Stimulated activated CD4-positive, alpha-beta T cell treated with anti-CD3 and anti-CD28 coated beads, Interleukin-12 subunit alpha, Interleukin-12 subunit beta, amount 100 ng/mL, for 48 hours (primary cell): ENCODE data around the gene CHSY1.
"Not testable (repeated sequence)": the region's sequence is repeated elsewhere in the genome, so short reads cannot be mapped to it uniquely, and the experiment has no call there.

Experiments
- DNase-seq, 3 donors: peaks; one replicate each; pipeline ENCODE4 v3.0.0-alpha.2; 2020; ENCODE audit warnings: low read depth in 2 of 3, low spot score in 1 of 3

Gene CHSY1

DNA sequence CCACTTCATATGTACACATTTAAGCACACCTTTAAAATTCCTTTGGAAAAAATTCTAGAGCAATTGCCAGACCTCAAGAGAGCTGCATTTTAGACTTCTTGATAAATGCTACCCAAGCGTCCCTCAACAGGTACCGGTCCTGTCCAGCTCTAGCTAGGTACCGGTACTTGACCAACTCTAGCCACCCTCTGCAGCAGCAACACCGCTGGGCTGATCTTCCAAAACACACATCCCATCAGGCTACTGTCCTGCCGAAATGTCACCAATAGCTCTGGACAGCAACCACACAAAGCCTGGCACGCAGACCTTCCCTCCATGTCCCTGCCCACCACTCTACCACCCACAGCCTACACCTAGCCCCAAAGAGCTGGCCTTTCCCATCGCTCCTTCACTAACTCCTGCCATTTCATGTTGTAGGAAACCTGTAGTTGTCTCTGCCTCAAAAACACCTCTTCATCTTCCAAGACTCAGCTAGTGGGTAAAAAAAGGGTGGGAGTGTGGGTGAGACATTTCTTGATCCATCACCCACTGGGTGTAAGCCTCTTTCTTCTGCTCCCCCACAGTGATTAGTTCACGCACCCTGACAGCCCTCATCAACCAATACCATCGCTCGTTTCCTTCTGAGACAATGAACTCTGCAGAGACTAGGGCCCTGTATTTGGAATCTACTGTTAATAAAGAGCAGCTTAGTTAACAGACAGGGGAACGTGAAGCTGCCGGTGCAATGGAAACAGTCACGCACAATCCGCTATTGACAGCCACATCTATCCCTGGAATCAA is 6.8 kb downstream of the CHSY1 start:
- DNase-seq = no peak

DNA sequence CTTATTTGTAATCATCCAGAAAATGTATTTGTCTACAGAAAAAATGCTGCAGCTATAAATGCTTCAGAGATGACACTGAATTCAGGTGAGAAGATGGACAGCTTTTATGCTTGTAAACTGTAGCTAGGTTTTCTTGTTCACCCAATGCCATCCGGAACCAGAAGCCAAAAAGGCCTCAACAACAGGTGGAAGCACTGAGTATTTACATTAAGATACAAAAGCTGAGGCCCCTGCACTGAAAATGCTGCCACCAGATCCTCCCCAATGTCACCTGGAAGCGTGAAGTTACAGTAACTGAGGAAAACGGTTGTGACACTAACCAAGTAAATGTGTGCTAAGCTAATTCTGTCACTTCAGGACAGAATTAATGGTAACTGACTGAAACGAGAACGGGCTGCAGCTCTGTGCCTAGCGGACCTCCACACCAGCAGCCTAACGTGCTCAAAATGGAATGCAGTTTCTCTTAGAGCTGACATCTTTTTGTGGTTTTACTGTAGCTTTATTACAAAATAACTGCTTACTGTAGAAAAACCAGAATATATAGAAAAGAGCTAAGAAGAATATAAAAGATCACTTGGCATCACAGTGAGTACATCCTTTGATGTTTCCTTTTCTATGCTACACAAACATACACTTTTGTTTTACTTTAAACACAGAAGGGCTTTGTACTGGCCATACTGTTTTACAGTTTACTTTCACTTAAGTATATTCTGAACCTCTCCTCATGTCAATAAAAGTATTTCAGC is 7.6 kb downstream of the CHSY1 start:
- no peak for DNase-seq

DNA sequence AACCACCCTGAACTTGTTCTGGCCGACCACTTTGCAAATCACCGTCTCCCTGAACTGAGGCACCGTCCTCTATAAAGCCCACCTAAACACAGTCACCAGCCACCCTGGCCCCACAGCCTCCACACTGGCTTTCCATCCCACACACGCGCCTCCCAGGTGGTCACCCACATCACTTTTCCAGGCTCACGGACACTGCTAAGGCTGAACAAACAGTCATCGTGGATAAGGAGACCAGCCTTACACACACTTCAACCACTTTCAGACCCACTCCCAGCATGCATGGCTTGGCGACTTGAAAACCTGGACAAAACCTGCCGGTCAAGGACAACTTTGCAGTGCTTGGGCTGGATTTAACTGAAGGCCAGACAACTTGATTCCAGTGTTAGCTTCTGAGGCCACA is 8.4 kb downstream of the CHSY1 start:
- no peak for DNase-seq

DNA sequence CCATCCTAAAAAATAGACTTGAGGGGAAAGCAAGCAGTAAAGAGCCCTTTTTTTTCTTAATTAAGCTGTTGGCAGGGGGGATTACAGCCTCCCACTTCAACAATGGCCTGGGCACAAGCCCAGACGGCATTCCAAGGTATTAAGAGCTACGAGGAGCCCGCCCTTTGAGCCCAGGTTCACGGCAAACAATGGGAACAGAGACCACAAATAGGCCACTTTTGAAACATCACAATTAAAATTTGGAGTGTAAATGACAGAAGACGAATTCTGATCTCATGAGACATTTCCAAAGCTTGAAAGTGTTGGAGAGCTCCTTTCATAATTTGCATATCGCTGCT is 8.9 kb downstream of the CHSY1 start:
- no peak for DNase-seq

DNA sequence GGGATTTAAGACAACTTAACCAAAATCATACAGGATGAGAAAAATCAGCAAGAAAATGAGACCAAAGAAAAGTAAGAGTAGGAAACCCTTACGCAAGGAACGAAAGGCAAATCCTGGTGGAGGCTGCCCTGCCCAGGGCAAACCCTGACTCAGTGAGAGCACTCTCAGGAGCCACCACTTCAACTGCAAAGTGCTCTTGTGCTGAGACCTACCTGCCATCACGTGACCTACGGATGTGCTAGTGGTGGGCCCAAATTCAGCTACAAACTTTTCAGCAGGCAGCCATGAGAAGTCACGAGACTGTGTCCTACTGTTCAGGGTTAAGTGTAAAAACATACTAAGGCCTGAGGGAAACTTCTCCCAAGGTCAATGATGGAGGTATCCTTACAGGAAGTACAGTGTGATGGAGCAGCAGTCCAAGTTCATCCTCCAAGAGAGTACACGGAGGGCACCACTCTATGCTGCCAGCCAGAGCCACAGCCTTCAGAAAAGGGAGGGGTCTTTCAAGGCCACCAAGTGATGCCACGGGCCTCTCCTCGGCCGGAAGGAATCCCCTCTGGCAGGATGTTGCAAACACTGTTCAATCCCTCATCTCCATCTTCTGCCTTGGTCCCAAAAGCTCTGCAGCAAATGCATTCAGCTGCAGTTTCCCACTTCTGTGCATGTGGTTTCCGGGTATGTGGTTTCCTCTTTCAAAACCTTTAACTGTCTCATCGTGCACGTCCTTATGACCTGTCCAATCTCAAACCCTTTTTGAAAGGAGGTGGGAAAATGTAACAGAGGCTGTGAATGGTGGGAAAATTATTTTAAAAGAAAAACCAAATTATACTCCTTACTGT is 9.5 kb downstream of the CHSY1 start:
- peak in 2 of 3 donors; percentile 23 to 51 for DNase-seq

DNA sequence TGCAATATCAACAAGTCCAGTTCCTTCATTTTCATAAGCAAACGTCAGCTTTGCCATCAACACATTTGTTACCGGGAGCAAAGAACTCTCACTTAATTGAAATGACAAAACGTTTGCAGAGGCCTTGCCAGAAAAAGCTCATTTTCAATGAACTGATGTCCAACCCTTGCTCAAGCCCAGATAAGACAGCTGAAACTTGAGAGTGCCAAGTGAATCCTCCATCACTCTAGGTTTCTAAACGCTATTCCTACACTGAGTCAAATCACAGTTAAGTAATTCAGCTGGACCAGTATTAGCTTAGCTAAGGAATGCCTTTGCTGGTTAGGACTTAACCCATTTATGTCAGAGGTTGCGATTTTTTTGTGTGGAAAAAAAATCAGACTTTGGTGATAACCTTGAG is 11.5 kb downstream of the CHSY1 start:
- DNase-seq = no peak

DNA sequence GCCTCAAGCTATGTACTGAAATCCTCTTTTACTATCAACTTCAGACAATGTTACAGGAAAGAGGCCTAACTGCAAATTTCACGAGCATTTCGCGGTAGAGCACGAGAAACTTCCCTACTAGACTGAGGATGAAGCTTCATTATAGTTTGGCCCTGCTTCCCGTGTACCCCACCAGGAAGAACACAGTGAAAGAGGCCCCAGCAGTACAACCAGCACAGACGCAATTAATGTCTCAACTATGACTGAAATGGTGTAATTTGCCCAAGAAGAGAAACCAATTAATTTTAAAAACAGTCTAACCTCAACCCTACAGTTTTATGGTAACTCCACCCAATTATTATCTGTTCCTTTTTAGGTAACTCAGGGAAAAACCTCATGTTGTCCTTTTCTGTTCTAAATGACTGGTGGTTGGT is 12.1 kb downstream of the CHSY1 start:
- no peak for DNase-seq

DNA sequence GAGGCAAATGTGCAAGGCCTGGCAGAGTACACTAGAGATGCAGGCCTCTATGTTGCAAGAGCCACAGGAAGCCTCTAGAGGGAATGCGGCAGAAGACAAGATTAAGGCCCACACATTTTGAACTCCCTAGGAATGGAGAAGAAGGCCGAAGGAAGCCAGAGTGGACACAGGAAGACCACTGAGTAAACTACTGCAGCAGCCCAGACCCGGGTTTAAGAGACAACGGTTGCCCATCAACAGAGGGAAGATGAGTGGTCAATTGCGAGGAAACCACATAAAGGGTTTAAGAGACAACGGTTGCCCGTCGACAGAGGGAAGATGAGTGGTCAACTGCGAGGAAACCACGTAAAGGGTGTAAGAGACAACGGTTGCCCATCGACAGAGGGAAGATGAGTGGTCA is 14.6 kb downstream of the CHSY1 start:
- DNase-seq = no peak

DNA sequence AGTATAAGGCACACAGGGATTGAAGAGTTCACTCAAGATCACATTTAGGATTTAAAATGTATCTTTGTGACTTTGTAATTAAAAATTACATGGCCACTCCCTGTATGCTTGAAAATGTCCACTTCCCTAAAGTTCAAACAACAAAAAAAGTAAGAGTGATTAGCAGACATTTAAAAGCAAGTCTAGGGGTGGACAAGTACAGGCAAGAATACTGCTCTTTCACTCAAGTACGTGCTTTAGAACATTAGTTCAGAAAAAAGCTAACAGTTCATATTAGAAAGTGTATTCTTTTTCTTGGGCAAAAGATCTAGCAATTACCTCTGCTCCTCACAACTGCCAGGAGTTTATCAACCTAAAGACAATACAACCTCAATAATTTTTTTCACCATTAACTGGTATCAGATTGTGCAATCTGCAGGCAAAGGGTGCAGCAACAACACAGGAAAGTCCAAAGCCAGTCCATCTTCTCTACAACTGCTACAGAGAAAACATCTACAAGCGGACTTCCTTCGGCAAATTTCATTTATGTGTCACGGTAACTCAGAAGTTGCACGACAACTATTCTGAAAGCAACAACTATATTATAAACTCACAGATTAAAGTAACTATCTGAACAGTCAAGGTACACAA is 18.1 kb downstream of the CHSY1 start:
- no peak for DNase-seq

DNA sequence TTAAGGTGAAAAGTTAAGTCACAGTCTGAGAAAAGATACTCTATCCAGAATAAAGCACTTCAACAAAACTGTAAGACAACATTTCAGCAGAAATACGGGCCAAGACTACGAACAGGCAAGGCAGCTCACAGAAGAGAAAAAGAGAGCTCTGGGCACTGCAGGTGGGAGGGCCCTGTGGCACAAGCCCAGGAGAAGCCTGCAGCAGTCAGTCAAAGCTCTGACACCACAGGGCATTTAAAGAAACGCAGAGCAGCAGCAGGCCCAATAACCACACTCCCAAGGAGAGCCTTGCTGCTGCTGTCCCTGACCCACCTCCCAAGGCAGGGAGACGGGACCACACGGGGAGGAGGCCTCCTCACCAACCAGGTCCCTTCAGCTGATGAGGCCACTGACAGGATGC is 19.2 kb downstream of the CHSY1 start:
- no peak for DNase-seq

DNA sequence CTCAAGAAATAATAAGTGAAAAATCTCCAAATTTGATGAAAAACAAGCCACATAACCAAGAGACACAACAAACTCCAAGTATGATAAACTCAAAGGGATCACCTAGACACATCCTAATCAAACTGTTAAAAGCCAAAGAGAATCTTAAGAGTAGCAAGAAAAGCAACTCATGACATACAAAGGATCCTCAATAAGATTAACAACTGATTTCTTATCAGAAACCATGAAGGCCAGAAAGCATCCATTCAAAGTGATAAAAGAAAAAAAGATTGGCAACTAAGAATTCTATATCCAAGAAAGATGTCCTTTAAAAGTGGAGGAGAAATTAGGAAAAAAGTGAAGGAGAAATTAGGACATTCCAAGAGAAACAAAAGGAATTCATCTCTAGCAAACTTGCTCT is 23.5 kb downstream of the CHSY1 start:
- no peak for DNase-seq

DNA sequence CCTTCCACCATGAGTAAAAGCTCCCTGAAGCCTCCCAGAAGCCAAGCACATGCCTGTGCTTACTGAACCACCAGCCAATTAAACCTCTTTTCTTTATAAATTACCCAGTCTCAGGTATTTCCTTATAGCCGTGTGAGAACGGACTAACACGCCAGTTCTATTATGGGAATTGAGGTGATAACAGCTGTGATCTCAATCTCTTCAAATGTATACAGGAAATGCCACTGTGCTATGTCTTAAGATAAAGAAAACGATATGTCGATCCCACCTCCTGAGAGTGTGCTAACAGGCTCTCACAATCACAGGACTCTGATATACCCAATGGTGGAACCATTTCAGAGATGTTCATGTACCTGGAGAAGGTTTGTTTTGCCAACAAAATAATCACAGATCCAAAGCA is 26.2 kb downstream of the CHSY1 start:
- DNase-seq = no peak

DNA sequence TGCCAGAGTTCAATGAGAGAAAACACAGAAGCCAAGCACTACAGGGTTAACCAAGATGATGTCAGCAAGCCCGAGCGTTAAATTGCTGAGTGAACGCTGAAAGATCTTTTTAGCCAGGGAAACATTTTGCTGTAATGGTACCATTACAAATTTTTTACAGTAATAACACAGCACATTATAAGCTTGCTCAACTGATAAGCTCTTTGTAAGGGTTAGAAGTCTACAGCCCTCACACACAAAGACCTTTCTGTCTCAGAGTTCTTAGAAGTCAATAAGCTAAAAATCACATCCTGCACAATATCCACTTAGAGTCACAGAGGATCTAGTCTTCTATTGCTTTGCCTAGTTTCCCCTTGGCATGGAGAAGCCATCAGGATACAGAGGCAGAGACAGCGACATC is 29.9 kb downstream of the CHSY1 start:
- no peak for DNase-seq

DNA sequence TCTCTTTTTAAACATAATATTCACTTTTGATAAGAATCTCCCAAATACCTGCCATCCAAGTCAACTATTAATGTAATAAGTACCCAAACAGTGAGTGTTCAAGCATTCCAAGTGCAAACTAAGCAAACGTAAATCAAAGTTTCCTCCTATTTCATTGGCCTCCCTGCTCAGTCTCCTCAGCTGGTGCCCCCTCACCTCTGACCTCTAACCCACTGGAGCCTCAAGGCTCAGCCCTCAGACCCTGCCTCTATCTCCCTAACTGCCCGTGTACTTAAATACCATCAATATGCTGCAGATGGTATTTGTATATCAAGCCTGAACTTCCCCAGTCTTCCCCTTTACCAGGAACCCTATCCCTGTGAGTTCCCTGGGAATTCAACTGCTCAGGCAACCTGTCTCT is 31.8 kb downstream of the CHSY1 start:
- no peak for DNase-seq

DNA sequence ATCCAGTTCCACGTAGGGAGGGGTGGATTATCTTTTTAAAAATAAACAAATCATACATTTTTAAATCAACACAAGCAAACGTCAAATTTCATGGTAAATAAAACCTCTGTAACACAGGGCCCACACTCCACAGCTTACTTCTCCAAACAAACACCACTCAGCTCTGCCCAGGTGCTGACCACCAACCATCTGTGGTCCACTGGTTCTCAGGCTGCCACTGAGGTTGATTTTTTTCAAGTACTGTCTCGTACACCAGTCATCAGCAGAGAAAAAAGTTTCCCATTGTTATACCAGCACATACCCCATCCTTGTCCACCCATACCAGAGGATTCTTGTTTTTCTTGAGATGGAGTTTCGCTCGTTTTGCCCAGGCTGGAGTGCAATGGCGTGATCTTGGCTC is 32.4 kb downstream of the CHSY1 start:
- no peak for DNase-seq

DNA sequence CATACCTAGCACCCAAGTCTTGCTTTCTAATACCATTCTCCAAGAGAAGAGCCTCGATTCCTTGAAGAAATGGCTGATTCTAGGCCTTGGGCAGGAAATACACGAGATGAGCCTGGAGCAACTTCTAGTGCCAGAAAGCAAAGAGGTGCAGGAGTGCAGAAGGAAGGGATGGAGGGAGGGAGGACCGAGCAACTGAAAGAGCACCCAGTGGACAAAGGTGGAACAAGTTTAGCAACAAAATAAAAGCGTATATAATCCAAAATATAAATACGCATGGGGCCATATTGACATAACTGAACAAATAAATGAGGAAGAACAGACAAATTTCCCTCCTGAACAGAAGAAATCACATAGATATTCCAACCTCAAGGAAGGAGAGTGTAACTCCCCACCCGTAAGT is 34.4 kb downstream of the CHSY1 start:
- no peak for DNase-seq

DNA sequence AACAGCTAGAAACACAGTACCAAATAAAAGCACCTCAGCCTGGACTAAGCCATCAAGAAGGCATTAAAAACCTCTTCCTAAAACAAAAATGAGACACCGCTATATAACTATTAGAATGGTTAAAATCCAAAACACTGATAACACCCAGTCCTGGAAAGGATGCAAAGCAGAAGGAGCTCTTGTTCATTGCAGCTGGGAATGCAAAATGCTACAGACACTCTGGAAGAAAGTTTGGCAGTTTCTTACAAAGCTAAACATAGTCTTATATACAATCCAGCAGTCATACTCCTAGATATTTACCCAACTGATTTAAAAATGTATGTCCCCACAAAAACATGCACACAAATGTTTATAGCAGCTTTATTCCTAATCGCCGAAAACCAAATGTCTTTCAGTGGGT is 35.7 kb downstream of the CHSY1 start:
- no peak for DNase-seq

DNA sequence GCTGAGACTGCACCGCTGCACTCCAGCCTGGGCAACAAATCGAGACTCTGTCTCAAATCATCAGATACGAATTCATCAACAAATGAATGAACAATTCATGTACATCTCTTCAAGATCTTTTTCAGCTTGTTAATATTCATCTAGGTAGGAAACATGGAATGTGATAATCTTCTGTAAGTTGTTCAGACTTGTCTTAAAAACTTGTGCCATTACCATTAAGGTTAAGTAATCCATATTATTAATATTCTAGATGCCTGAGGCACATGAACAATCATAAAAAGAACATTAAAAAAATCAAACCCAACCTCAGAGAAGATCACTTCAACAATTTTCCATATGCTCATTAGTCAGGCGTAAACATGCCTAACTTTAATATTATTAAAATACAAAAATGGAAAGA is 36.2 kb downstream of the CHSY1 start:
- DNase-seq = no peak

DNA sequence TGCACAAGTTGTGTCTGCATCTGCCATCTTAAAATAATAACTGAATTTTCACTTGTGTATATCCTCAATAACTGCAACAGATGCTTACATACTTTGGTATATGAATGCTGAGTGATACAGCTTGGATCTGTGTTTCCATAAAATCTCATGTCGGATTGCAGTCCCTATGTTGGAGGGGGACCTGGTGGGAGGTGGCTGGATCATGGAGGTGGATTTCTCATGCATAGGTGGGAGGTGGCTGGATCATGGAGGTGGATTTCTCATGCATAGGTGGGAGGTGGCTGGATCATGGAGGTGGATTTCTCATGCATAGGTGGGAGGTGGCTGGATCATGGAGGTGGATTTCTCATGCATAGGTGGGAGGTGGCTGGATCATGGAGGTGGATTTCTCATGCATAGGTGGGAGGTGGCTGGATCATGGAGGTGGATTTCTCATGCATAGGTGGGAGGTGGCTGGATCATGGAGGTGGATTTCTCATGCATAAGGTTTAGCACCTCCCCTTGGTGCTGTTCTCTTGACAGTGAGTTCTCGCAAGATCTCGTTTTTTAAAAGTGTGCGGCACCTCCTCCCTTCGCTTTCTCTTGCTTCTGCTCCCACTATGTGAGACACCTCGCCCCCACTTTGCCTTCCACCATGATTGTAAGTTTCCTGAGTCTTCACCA is 37.3 kb downstream of the CHSY1 start:
- not testable (repeated sequence) for DNase-seq

DNA sequence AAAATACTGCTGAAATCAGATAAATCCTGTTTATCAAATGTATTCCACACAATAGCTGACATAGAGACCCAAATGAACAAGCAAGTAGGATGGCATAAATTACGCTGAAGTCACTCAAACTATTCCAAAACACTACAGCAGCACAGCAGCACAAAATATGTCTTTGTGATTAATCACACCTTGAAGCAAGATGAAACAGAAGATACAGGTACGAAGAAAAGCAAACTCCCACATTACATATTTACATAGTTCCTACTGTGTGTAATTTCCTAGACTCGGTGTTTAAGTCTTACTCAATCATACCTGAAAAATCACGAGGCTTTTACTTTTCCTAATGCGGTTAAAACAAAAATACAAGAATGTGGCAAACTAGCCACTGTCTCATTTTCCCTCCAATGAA is 38.3 kb downstream of the CHSY1 start:
- DNase-seq = no peak

DNA sequence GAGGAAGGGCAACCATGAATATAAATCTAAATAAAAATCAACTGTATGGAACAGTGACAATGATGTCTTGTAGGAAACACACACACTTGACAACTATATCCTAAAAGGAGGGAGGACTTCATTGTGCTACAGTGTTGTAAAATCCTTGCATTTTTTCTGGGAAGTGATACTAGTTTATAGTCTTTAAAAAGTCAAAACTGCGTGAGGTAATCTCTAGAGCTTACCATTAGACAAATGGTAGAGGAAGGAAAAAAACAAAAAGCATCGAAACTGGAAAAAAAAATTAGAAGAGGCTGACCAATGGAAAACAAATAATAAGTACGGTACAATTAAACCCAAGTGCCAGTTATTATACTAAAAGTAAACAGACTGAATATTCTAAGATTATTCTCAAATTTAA is 38.7 kb downstream of the CHSY1 start:
- no peak for DNase-seq
